ENCODE measurements around the gene ATP2B2.

GRCh38 chr3:10395196-10395595, 110.2 kb downstream of the ATP2B2 start:
- TF ChIP-seq CTCF (IDR thresholded peaks at IDR 0.05) (no peak), POLR2A (IDR thresholded peaks at IDR 0.05) (no peak)
